OCI-LY7 (cell line): Measurements from ENCODE around the gene RAD50. TPM values are rescaled to one million over a fixed set of nuclear protein-coding genes. Genes with fewer than 3 reads are reported as not detected.

ENCODE experiments used
- BruUV-seq: library from RNA; stranded (reverse); fragments of 400-500 nt; replicated peaks from 2 replicates; lab custom pipeline; 2021; lab: Mats Ljungman, UMichigan
- CTCF ChIA-PET: fragments of 300-600 bp; sonication (Branson Sonifier 250); formaldehyde crosslinking; loops from one replicate; lab custom pipeline; 2022; ENCODE audit warnings: antibody characterized with exemption; ENCODE audit not compliant: unreplicated experiment; lab: Charles Lee
- POLR2A ChIA-PET: fragments of 300-600 bp; sonication (Branson Sonifier 250); formaldehyde crosslinking; loops from one replicate; lab custom pipeline; 2022; ENCODE audit warnings: antibody characterized with exemption; lab: Charles Lee
- DNase-seq: peaks from one replicate; pipeline ENCODE4 v3.0.0-alpha.2; 2015; ENCODE audit warnings: low spot score
- H2AFZ ChIP-seq: fragments of 200-600 bp; sonication (generic), shearing (Covaris generic); 2 replicates; pipeline ENCODE4 v1.6.1; 2014; ENCODE audit warnings: mild to moderate bottlenecking, antibody characterized with exemption, low read length, moderate library complexity
- H3K27ac ChIP-seq: fragments of 200-600 bp; sonication (generic); 2 replicates; pipeline ENCODE4 v1.5.1; 2014; ENCODE audit warnings: mixed run types, low read depth, mild to moderate bottlenecking, moderate library complexity, low read length, inconsistent platforms; ENCODE audit not compliant: poor library complexity, severe bottlenecking
- H3K36me3 ChIP-seq: fragments of 200-600 bp; sonication (generic); 2 replicates; pipeline ENCODE4 v1.6.1; 2014; ENCODE audit warnings: mild to moderate bottlenecking, antibody characterized with exemption, low read length, moderate library complexity, mixed read lengths; ENCODE audit not compliant: insufficient read depth
- H3K4me1 ChIP-seq: fragments of 200-600 bp; sonication (generic); 2 replicates; pipeline ENCODE4 v1.5.1; 2014; ENCODE audit warnings: mild to moderate bottlenecking, low read length; ENCODE audit not compliant: insufficient read depth, poor library complexity, severe bottlenecking
- H3K4me2 ChIP-seq: fragments of 200-600 bp; sonication (generic); 2 replicates; pipeline ENCODE4 v1.6.1; 2014; ENCODE audit warnings: mild to moderate bottlenecking, low read length
- H3K4me3 ChIP-seq: fragments of 200-600 bp; sonication (generic); 2 replicates; pipeline ENCODE4 v1.5.1; 2014; ENCODE audit warnings: mild to moderate bottlenecking, low read depth, low read length; ENCODE audit not compliant: poor library complexity, severe bottlenecking
- H3K79me2 ChIP-seq: fragments of 200-600 bp; sonication (generic); 2 replicates; pipeline ENCODE4 v1.6.1; 2016; ENCODE audit warnings: low read depth, mild to moderate bottlenecking, low read length, moderate library complexity, mixed read lengths; ENCODE audit not compliant: insufficient read depth
- H3K9me2 ChIP-seq: fragments of 200-600 bp; sonication (generic); 2 replicates; pipeline ENCODE4 v1.6.1; 2016; ENCODE audit warnings: mild to moderate bottlenecking, low read length, mixed read lengths; ENCODE audit not compliant: insufficient read depth
- H3K9me3 ChIP-seq: fragments of 200-600 bp; sonication (generic); 2 replicates; pipeline ENCODE4 v1.6.1; 2014; ENCODE audit warnings: mild to moderate bottlenecking, mixed run types, low read length, mixed read lengths
- H4K20me1 ChIP-seq: fragments of 200-600 bp; sonication (generic); 2 replicates; pipeline ENCODE4 v1.6.1; 2014; ENCODE audit warnings: mild to moderate bottlenecking, antibody characterized with exemption, low read length, moderate library complexity, mixed read lengths; ENCODE audit not compliant: insufficient read depth
- CTCF ChIP-seq: fragments of 200-600 bp; sonication (generic); conservative IDR thresholded peaks from 2 replicates; pipeline ENCODE4 v1.5.1; 2014; ENCODE audit warnings: mild to moderate bottlenecking, antibody characterized with exemption, low read length, moderate library complexity, mixed read lengths
- EZH2phosphoT487 ChIP-seq: fragments of 200-600 bp; sonication (generic); IDR thresholded peaks from 2 replicates; pipeline ENCODE4 v1.6.1; 2018; ENCODE audit warnings: low read depth, borderline replicate concordance, mild to moderate bottlenecking, mixed run types, antibody characterized with exemption, low read length, moderate library complexity, mixed read lengths
- intact Hi-C: fragments of 100-400 bp; cut with micrococcal nuclease; formaldehyde crosslinking; loops from one replicate; pipeline ENCODE4 v1.10.0; 2022; ENCODE audit not compliant: unreplicated experiment
- total RNA-seq, 2 experiments: library from RNA; depleted of rRNA in 1 of 2; stranded (reverse); fragments of >200 nt in 1 of 2; shearing (Covaris generic) in 1 of 2; gene quantifications; 2 replicates each; pipeline ENCODE4 v1.2.3, GENCODE V29; 2014 to 2022

RAD50 gene
- total RNA-seq, 2 experiments from 2014 or later, result 24.0 to 59.8 TPM

GRCh38 chr5:132655821-132656773, 99.3 kb downstream of the RAD50 start:
- H3K4me3 ChIP-seq, result no peak overlapping the region
- H3K4me1 ChIP-seq, result no peaks in the 10 kb centered on the region
- H3K4me2 ChIP-seq, result no peak overlapping the region
- no peaks in the 10 kb centered on the region for H3K9me2 ChIP-seq
- intact Hi-C loops, result no loop called here
- no TSS peak for BruUV-seq
- POLR2A ChIA-PET, result no interaction called here
- no peak for TF ChIP-seq CTCF
- TF ChIP-seq EZH2phosphoT487, result no peak
- CTCF ChIA-PET, result no interaction called here
- DNase-seq, result no peak
- no peaks in the 10 kb centered on the region for H3K79me2 ChIP-seq
- no peaks in the 10 kb centered on the region for H4K20me1 ChIP-seq
- no peaks in the 10 kb centered on the region for H3K36me3 ChIP-seq
- no peak overlapping the region for H3K27ac ChIP-seq
- H2AFZ ChIP-seq, result no peak overlapping the region
- no peaks in the 10 kb centered on the region for H3K9me3 ChIP-seq

- H3K4me3 ChIP-seq, result no peak overlapping the region
- no peak overlapping the region for H3K27ac ChIP-seq
- no TSS peak for BruUV-seq
- no peaks in the 10 kb centered on the region for H3K36me3 ChIP-seq
- no peaks in the 10 kb centered on the region for H3K79me2 ChIP-seq
- ChIA-PET CTCF (no interaction called here), POLR2A (no interaction called here)
- H3K4me1 ChIP-seq, result no peaks in the 10 kb centered on the region
- no peaks in the 10 kb centered on the region for H3K9me3 ChIP-seq
- no peak for TF ChIP-seq CTCF
- TF ChIP-seq EZH2phosphoT487, result no peak
- no peak overlapping the region for H3K4me2 ChIP-seq
- intact Hi-C loops, result no loop called here
- H3K9me2 ChIP-seq, result no peaks in the 10 kb centered on the region
- DNase-seq, result no peak
- no peak overlapping the region for H2AFZ ChIP-seq
- H4K20me1 ChIP-seq, result no peaks in the 10 kb centered on the region
These were observed 100.1 kb downstream of the RAD50 start for GRCh38 chr5:132656774-132657355.
